HG03521 (cell line): ENCODE measurements around the gene EPHA3.

Experiments used
- ATAC-seq: cut with Tn5 transposase; IDR thresholded peaks from one replicate; pipeline ENCODE4 v1.9.1; 2021; ENCODE audit warnings: mild to moderate bottlenecking, moderate library complexity; ENCODE audit not compliant: unreplicated experiment

The EPHA3 gene

GRCh38 chr3:89434621-89435380, 327.4 kb downstream of the EPHA3 start:
- ATAC-seq = no peak

- no peak for ATAC-seq
Measured at GRCh38 chr3:89436846-89437245, 329.4 kb downstream of the EPHA3 start.

GRCh38 chr3:89440386-89440785, 333.0 kb downstream of the EPHA3 start:
- ATAC-seq = no peak

- no peak for ATAC-seq
Measured at GRCh38 chr3:89441141-89441540, 333.7 kb downstream of the EPHA3 start.

- no peak for ATAC-seq
Measured at GRCh38 chr3:89446593-89446992, 339.2 kb downstream of the EPHA3 start.

- no peak for ATAC-seq
Measured at GRCh38 chr3:89447243-89447642, 339.8 kb downstream of the EPHA3 start.

- no peak for ATAC-seq
Measured at GRCh38 chr3:89449086-89449485, 341.7 kb downstream of the EPHA3 start.

- ATAC-seq = no peak
Measured at GRCh38 chr3:89452066-89452465, 344.6 kb downstream of the EPHA3 start.

- no peak for ATAC-seq
Measured at GRCh38 chr3:89455240-89455639, 347.8 kb downstream of the EPHA3 start.

GRCh38 chr3:89467898-89468363, 360.5 kb downstream of the EPHA3 start:
- ATAC-seq = no peak

- ATAC-seq = no peak
Measured at GRCh38 chr3:89472101-89472500, 364.7 kb downstream of the EPHA3 start.

- no peak for ATAC-seq
Measured at GRCh38 chr3:89474333-89475130, 367.1 kb downstream of the EPHA3 start.

- no peak for ATAC-seq
Measured at GRCh38 chr3:89488800-89489580, 381.6 kb downstream of the EPHA3 start.

- no peak for ATAC-seq
Measured at GRCh38 chr3:89490129-89490528, 382.7 kb downstream of the EPHA3 start.

GRCh38 chr3:89494734-89495133, 387.3 kb downstream of the EPHA3 start:
- ATAC-seq = no peak

- ATAC-seq = no peak
Measured at GRCh38 chr3:89503891-89504391, 396.5 kb downstream of the EPHA3 start.

- no peak for ATAC-seq
Measured at GRCh38 chr3:89504432-89504831, 397.0 kb downstream of the EPHA3 start.

- ATAC-seq = no peak
Measured at GRCh38 chr3:89506462-89507103, 399.2 kb downstream of the EPHA3 start.

- no peak for ATAC-seq
Measured at GRCh38 chr3:89521328-89521727, 413.9 kb downstream of the EPHA3 start.

GRCh38 chr3:89522155-89522554, 414.7 kb downstream of the EPHA3 start:
- ATAC-seq = no peak

GRCh38 chr3:89525609-89526008, 418.2 kb downstream of the EPHA3 start:
- ATAC-seq = no peak
